Stimulated activated CD4-positive, alpha-beta T cell treated with anti-CD3 and anti-CD28 coated beads, Interleukin-12 subunit alpha, Interleukin-12 subunit beta, amount 100 ng/mL, for 4 hours (primary cell): ENCODE results near the gene VAPA.

Source experiments
- DNase-seq: peaks from one replicate; pipeline ENCODE4 v3.0.0-alpha.2; 2020

VAPA gene

DNA sequence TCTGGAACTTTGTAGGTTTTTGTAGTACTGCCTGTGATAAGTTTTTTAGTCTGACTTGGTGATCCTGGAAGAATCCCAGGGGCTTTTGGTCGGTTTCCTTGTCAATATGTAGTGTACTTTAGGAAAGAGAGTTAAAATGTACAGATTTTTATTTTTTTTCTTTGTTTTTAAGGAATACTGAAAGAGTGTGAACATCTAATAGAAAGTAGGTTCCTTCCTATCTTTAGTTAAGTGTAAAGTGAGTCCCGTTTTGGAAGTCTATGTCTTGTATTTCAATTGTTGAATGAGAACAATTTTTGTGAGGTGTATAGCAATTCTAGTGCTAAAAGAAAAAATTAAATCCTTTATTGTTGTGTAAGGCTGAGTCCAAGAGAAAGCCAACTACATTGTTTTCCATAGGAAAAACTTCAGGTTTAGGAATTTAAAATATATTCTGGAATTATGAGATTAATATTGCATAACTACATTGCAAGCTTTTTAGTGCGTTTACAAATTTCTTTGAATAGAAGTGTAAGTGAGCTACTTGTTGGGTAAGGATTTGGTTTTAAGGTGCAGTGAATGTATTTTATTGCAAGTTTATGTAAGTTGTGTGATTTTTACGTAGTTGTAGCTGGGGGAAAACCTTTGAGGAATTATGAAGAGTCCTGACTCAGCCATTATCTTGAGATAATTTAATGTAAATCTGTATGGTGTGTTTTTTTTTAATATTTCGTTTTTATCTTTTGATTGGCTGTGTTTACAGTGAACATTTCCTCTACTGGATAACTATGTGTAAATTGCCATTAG, 1.7 kb downstream of the VAPA start:
- DNase-seq: no peak

DNA sequence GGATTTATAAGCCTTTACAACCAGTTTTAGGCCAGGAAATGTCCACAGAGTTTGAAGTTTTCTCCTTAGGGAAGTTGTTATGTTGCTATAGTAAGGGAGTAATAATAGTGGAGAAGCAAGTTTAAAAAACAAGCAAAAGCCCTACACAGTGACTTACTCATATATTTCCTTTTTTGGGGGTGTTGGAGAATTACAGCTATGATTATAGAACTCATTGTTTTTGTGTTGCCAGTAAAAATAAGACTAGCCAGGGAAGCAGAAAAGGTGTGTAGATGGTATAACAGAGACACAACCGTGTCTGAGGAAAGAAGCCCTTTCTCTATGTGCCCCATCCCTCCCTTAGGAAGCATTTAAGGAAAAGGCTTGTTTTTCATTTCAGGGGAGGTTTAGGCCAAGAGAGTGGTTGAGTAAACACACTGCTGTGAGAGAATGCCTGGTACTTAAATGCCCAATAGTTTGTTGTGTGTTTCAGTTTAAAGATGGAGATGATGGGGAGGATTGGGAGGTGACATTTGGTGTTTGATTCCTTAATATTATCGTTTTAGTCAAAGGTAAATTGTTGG, 2.3 kb downstream of the VAPA start:
- DNase-seq: no peak

DNA sequence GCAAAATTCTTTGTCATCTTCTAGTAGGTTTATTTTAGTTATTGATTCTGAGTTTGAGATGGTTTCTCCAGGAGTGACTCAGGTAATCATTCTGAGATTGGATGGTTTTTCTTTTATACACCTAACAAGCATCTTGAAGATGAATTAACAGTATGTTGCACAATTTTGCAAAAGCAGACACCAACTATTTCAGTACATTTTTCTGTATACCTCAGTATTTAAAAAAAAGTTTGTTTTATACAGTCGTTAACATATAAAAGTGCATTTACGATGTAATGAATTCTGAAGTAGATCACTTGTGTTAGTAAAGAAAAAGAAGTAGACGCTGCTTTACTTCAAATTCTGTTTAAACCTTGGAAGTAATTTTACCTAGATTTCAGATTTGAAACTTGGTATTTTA, 3.0 kb downstream of the VAPA start:
- no peak for DNase-seq

DNA sequence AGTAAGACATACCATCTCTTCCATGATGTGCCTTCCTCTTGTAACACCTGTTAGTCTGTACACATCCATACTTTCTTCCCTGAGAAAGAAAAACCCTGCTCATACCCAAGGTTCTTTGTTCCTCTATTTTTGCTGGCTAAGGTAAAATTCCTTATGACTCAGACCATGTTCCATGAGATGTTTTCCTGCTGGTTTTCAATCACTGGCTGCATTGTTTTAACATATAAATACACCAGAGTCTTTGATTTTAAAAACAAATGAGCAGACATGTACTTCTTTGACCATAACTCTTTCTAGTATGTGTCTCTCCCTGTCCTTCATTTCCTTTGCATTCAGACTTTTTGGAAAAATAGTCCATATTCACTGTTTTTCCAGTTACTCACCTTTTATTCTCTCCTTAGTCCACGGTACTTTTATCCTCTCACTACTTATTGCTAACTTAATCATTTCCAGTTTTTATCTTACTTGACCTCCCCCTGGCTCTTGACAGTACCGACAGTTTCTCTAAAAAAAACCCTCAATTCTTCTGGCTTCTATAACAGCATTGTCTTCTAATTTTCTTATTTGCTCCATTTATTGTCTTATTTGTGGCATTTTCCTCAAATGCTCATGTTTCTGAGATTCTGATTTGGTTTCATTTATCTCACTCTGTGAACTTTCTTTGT, 4.3 kb downstream of the VAPA start:
- DNase-seq: no peak

DNA sequence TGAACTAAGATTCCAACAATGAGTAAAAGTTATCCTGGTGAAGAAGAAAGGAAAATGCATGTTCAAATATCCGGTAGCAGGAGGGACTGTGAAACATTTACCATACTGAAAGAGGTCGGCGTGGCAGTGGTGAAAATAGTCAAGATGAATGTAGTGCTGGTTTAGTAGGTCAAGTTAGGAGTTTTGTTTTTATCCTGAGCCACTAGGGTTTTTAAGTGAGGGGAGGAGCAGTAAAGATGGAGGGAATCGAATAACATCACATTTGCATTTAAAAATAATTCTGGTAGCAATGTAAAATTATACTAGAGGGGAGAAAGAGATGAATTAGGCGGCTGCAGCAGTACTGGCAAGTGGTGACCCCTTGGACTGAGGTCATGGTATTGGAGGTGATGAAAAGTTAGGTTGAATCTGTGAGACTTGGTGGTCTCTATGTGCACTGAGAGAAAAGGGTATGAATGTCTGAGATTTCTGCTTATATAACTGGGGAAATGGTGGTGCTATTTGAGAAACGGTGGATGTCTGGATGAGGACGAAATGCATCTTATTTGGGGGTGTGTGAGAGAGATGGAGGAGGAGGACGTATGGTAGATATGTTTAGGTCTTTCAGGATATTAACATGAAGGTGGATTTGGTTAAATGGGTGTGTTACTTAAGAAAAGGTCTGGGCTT, 5.9 kb downstream of the VAPA start:
- DNase-seq: no peak

DNA sequence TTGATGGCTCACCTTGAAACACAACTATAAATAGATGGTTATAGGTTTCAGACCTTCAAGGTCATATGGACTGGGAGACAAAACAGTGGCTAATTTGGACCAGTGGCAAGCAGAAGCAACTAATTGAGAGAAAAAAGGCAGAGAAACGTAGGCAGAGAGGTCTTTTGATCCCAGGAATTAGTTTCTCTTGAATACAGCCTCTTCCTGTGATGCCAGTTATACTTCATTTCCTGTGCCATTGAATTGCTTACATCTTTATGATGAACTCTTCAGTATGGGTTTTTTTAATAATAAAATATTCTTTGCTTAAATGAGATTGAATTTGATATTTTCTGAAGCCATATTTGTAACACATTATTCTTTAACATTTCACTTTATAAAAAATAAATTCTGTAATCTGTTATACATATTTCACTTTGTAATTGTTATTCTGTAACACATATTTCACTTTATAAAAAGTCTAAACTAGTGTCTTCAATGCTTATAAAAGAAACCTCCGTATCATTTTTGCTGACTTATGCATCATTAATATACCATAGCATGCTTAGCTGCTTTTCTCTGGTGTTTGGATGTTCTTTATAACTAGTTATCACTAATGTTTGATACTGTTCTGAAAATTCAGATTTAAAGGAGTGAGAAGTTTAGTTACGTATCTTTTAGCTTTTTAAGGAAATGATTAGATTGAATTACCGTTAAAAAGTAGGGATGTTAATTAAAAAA, 8.9 kb downstream of the VAPA start:
- DNase-seq: no peak

DNA sequence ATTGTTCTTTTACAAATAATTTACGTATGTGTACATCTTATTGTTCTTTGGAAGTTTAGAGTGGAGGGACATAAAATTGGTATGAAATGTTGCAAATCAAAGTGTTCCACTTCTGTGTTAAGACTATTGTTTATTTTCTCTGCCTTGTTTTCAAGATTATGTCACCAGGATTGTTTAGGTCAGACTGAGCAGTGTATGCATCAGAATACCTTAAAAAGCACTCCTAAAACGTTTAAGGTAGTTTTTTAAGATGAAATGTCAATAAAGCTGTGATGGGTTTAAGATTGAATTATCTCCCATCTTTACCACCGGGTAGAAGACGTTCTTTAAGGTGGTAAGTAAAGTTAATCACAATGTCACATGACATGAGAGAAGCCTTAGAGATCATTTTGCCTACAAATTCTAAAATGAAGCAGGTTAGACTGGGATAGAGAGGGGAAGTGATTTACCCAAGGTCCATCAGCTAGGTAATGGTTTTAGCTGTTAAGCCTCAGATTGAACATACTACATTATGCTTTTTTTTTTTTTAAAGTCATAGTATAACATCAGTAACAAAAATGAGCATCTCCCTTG, 10.6 kb downstream of the VAPA start:
- no peak for DNase-seq

DNA sequence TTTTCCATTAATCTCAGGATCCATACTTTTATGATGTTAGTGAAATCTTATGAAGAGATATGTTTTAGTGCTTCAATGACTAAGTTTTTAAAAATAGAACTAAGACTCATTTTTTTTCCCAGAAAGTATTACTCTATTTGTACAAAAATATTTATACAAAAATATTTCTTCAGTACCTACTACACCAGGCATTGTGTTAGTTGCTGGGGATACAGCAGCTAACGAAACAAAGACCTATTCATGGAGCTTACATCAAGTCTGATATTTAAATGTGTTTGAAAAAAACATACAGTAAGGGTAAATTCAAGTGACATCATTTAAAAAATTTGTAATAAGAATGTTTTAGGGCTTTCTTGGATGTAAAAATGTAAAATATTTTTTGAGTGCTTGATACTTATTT, 11.6 kb downstream of the VAPA start:
- no peak for DNase-seq

DNA sequence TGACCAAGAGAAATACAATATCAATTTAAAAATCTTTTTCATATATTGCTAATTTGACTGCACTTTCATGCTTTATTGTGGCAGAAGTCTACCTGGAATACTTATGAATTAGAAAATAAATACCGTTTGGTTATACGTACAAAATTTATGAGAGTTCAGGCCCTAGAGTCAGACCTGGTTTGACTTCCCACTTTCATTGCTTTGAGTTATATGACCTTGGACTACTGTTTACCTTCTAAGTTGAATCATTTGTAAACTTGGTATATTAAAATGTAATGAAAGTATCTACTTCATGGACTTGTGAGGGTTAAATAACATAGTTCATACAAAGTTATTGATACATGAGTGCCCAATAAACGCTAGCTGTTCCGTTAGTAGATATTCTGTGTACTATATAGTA, 12.0 kb downstream of the VAPA start:
- no peak for DNase-seq

DNA sequence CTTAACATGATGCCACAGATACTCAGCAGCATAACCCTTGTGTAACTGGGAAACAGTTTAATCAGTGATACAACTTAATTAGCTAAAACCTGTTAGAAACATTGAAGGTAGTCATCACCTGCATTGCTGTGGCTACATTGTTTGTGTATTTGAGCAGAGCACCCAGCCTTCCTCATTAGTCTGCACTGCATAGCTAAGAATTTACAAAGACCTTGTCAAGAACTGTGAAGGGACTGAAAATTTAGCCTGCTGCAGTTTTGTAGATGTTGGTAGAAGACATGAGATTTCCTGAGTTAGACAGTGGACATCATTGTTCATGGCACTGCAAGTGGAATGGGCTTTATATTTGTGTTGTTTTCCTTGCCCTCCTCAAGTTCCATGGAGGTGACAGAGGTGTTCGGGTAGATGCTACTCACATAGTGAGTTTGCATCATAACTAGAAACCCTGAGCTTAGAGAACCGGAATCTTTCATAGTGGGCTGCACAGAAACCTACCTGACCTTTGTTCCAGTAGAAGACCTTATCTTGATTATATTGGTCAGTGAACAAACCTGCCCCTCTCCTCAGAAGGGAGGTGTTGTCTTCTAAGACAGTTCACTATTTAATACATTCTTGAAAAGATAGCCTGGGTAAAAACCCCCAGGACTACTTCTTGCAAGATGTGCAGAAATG, 12.5 kb downstream of the VAPA start:
- no peak for DNase-seq

DNA sequence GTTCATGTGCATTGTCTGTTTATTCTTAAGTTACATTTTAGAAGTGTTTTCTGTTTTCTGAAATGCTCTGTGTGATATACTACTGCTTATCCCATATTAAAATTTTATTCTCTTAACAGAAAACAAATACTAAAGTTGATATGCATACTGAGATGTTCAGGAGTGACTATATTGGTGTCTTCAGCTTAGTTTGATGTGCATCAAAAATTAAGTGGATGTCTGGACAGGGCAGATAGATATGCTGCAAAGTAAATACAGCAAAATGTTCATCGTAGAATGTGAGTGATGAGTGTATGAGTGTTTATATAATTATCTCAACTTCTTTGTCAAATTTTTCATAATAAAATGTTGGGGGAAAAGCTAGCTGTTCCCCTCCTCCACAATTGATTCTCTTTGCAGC, 13.2 kb downstream of the VAPA start:
- no peak for DNase-seq

DNA sequence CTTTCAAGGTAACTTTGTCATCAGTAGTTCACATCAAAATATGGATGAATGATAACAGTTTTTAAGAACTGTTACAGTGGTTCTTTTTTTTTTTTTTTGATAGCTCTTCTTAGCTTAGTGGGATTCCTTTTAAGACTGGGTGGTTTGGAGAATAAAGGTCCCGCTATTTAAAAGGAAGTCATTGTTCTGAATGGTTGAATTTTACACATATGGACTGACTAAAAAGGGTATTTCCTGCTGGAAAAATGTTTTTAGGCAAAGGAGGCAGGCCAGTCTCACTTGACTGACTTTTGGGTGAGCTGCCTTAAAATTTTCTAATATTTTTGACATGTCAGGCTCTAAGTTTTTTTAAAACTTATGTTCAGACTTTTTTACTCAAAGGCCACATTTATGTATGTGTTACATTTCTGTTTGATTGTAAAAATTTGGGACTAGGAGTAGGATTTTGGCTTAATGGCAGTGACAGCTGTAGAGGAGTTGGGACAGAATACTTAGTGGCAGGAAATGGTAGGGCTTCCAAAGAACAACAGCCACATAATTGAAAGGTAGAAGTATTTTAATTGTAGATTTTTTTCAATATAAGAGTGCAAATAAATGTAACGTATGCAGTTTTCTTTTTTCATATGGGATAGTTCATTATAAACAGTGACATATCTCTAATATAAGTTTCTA, 13.7 kb downstream of the VAPA start:
- DNase-seq: no peak

DNA sequence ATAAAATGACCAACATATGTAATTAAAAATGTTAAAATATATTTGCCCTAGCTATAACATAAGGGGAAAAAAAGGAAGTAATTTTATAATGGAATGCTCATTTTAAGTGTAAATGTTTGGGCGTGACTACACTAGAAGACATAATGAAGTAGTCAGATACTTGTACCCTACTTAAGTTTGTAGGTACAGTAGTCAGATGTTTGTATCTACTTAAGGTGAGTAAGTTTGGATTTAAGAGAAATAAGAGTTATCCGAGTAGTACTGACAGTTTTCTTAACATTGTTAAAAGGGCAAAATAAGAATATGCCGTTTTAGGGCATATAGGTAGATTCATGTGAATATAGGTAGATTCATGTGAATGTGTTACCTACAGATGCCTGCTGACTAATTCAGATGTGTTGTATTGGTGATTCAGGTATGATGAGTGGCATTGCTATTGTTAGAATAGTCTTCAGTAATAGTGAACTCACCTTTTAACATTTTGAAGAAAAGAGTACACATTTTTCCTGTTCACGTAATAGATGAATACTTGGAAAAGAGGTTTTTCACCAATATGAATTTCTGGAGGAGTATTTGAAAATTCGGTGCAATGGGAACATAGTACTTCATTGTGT, 14.9 kb downstream of the VAPA start:
- no peak for DNase-seq

DNA sequence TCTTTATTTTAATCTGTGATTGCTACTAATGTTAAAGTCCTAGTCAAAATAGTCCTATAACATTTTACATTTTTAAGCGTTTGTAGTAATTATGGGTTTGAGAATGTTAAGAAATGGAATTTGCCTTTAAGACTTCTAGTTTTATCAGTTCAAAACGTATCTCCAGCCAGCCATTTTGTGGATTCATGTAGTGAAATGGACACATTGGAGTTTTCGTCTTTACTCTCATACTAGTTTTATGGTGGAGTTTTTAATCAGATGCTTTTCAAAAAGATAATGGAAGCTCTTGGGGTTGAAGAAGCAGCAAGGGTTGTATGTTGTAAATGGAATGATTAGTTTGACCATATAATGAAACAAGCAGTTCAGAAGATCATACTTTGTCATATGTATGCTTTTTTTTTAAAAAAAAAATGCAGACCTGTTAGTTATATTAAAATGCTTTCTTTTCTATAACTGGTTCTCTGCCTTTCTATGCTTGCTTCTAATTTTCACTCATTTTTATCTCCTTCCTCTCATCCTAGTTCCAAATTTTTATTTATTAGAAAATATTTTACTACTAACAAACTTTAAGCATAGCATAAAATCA, 16.6 kb downstream of the VAPA start:
- DNase-seq: no peak

DNA sequence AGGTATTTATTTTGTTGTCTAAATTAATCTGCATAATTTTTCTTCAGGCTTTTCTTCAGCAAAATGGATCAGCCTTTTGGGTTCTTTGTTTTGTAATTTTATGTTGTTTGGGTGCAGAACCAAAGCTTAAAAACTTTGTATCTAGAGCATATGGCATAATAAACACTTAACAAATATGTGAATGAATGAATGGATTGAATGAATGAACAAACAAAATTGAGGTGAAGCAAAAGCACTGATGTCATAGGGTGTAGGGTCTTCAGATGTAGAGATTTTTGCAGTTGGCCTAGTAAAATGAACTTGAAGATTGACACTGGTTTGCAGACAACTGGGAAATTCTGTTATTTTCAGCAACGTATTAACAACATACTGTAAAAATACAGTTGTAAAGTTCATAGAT, 17.3 kb downstream of the VAPA start:
- no peak for DNase-seq

DNA sequence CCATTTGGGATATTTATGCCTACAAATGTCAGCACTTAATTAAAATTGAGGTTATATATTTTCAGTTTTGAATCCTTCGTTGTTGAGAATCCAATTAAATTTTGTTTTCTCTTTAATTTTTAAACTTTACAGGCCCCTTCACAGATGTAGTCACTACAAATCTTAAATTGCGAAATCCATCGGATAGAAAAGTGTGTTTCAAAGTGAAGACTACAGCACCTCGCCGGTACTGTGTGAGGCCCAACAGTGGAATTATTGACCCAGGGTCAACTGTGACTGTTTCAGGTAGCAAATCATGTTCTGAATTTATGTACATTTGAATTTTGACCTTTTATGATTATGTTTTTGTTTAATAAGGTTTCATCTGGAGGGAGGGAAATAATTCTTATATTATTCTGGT, 17.9 kb downstream of the VAPA start:
- no peak for DNase-seq

DNA sequence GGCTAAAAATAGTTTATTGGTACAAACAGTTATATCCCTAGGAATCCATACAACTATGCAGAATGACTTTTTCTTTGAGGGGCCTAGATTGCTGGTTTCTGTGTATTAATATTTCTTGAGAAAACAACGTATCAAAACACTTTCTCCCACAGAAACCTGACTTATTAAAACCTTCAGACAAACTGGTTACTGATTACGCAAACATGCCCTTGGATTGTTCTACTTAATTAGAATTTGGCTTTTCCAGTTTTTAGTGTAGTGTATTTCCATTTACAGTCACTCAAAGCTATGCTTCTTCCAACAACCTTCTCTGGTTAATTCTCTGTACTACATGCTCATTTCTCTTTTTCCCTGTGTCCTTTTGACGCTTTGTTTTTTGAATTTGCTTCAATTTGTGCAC, 20.0 kb downstream of the VAPA start:
- DNase-seq: no peak

DNA sequence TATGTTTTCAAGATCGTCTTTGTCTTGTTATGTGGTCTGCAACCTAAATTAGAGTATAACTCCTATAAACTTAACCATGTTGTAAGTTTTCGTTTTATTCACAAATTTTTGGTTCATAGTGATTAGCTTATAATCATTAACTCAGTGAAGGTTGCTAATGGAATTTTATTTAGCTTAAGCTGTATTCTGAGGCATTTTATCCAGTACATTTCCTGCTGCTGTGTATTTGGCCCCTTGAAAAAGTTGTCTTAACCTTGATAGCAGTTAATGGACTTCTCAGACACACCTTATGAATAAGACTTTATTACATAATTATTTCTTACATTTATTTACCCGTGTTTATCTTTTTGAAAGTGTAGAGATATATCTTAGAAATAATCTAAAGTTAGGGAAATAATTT, 20.5 kb downstream of the VAPA start:
- DNase-seq: no peak

DNA sequence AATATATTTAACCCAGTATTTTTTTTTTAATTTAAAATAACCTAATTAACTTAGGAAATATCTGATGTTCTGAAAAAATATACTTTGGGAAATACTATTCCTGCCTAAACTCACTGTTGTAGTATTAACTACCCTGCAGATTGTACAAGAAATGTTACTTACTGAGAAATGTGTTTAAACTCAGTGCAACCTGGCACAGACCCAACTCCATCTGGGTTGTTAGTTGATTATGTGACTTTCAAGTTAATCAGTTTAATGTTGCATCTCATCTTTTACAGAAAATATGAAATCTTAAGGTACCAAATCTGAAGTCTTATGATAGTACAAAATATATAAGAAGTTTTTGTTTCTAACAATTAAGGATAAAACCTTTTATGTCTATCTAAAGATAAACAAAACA, 27.3 kb downstream of the VAPA start:
- DNase-seq: no peak

DNA sequence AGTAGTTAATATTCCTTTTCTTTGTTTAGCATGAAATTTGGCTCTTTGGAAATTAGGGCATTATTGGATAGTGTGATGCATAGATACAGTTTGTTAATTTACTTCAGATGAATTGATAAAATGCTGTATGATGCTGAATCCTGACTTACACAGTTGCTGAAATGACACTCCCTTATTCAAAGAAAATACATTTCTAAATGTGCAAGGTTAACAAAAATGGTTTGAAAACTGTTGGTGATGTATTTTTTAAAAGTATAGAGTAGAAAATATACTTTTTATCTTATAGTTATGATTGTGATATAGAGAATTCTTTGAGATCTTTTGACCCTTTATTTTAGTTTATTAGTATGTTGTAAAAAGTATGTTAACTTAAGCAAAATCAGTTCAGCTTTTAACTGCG, 27.8 kb downstream of the VAPA start:
- no peak for DNase-seq

DNA sequence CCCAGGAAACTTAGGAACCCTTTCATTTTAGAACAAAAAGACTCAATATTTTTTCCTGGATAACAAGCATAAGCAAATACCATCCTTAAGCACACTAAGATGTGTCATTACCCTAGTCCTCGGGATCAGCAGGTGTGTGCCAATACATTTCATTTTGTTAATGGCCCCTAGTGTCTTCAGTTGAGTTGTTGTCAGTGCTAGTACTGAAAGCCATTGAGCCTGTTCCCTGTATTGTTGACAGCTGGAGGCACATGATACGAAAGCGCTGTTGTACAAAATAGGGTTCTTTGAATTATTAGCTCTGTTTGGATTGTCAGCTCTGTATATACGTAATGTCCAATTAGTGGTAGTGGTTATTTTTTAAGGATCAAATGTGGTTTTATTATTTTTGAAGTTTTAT, 29.5 kb downstream of the VAPA start:
- DNase-seq: no peak
